ENCODE measurements around the gene LRRC8D.
"Not testable (repeated sequence)": the region's sequence is repeated elsewhere in the genome, so short reads cannot be mapped to it uniquely, and the experiment has no call there.

The LRRC8D gene

GRCh38 chr1:89913353-89914095 is 92.7 kb downstream of the LRRC8D start:
- no peak overlapping the region for H3K4me3 ChIP-seq (ENCODE audit: low read depth, low read length)
- DNase-seq (ENCODE audit: low read depth), result no peak
- no peak for TF ChIP-seq CTCF (IDR thresholded peaks at IDR 0.05; ENCODE audit: low read depth, low read length, missing control alignments)

- DNase-seq (ENCODE audit: low read depth), result no peak
- H3K4me3 ChIP-seq (ENCODE audit: low read depth, low read length), result no peak overlapping the region
- no peak for TF ChIP-seq CTCF (IDR thresholded peaks at IDR 0.05; ENCODE audit: low read depth, low read length, missing control alignments)
These were observed 96.5 kb downstream of the LRRC8D start for GRCh38 chr1:89917353-89917752.

- DNase-seq (ENCODE audit: low read depth), result no peak
- TF ChIP-seq CTCF (IDR thresholded peaks at IDR 0.05; ENCODE audit: low read depth, low read length, missing control alignments), result no peak
- no peak overlapping the region for H3K4me3 ChIP-seq (ENCODE audit: low read depth, low read length)
These were observed 97.4 kb downstream of the LRRC8D start for GRCh38 chr1:89918127-89918793.

- no peak for TF ChIP-seq CTCF (IDR thresholded peaks at IDR 0.05; ENCODE audit: low read depth, low read length, missing control alignments)
- no peak overlapping the region for H3K4me3 ChIP-seq (ENCODE audit: low read depth, low read length)
- DNase-seq (ENCODE audit: low read depth), result no peak
These were observed 97.9 kb downstream of the LRRC8D start for GRCh38 chr1:89918794-89919155.

- DNase-seq (ENCODE audit: low read depth), result no peak
- no peak for TF ChIP-seq CTCF (IDR thresholded peaks at IDR 0.05; ENCODE audit: low read depth, low read length, missing control alignments)
- H3K4me3 ChIP-seq (ENCODE audit: low read depth, low read length), result no peak overlapping the region
These were observed 98.3 kb downstream of the LRRC8D start for GRCh38 chr1:89919174-89919573.

- no peak for TF ChIP-seq CTCF (IDR thresholded peaks at IDR 0.05; ENCODE audit: low read depth, low read length, missing control alignments)
- DNase-seq (ENCODE audit: low read depth), result no peak
- H3K4me3 ChIP-seq (ENCODE audit: low read depth, low read length), result no peak overlapping the region
These were observed 102.1 kb downstream of the LRRC8D start for GRCh38 chr1:89922911-89923310.

GRCh38 chr1:89923517-89923916 is 102.7 kb downstream of the LRRC8D start:
- TF ChIP-seq CTCF (IDR thresholded peaks at IDR 0.05; ENCODE audit: low read depth, low read length, missing control alignments), result no peak
- DNase-seq (ENCODE audit: low read depth), result no peak
- H3K4me3 ChIP-seq (ENCODE audit: low read depth, low read length), result no peak overlapping the region

GRCh38 chr1:89924075-89924474 is 103.2 kb downstream of the LRRC8D start:
- not testable (repeated sequence) for DNase-seq (ENCODE audit: low read depth); H3K4me3 ChIP-seq (ENCODE audit: low read depth, low read length)
